Neuronal stem cell (in vitro differentiated cells): ENCODE results near the gene SNRNP48.

Experiments
- DNase-seq: peaks from one replicate; pipeline ENCODE4 v3.0.0-alpha.2; 2013; ENCODE audit warnings: low spot score
- H2AFZ ChIP-seq: one replicate; pipeline ENCODE4 v1.6.1; 2013; ENCODE audit warnings: mild to moderate bottlenecking, low read length, inconsistent platforms
- H2AK5ac ChIP-seq: 2 replicates; pipeline ENCODE4 v1.6.1; 2013; ENCODE audit warnings: low read depth, mild to moderate bottlenecking, inconsistent platforms, low read length, moderate library complexity, mixed read lengths
- H2BK120ac ChIP-seq: 2 replicates; pipeline ENCODE4 v1.6.1; 2013; ENCODE audit warnings: low read depth, mild to moderate bottlenecking, inconsistent platforms, low read length, moderate library complexity, mixed read lengths
- H2BK12ac ChIP-seq: one replicate; pipeline ENCODE4 v1.6.1; 2013; ENCODE audit warnings: low read length, inconsistent platforms
- H2BK15ac ChIP-seq: 2 replicates; pipeline ENCODE4 v1.6.1; 2013; ENCODE audit warnings: mild to moderate bottlenecking, low read length, inconsistent platforms, mixed read lengths
- H2BK5ac ChIP-seq: one replicate; pipeline ENCODE4 v1.6.1; 2013; ENCODE audit warnings: inconsistent platforms, mild to moderate bottlenecking, low read length, moderate library complexity
- H3K14ac ChIP-seq: one replicate; pipeline ENCODE4 v1.6.1; 2013; ENCODE audit warnings: low read length, inconsistent platforms
- H3K18ac ChIP-seq: 2 replicates; pipeline ENCODE4 v1.6.1; 2013; ENCODE audit warnings: low read length, inconsistent platforms
- H3K23ac ChIP-seq: 2 replicates; pipeline ENCODE4 v1.6.1; 2013; ENCODE audit warnings: low read depth, mild to moderate bottlenecking, mixed read lengths, low read length, inconsistent platforms; ENCODE audit not compliant: poor library complexity
- H3K27ac ChIP-seq: replicated peaks from 3 replicates; pipeline ENCODE4 v1.5.1; 2013; ENCODE audit warnings: low read length, inconsistent platforms
- H3K27me3 ChIP-seq, 3 experiments: 2 replicates each; pipeline ENCODE4 v1.6.1; 2013; ENCODE audit warnings: low read length in 3 of 3, mild to moderate bottlenecking in 2 of 3, inconsistent platforms in 1 of 3, low read depth in 1 of 3, mixed read lengths in 1 of 3, moderate library complexity in 1 of 3; ENCODE audit not compliant: control insufficient read depth in 3 of 3, insufficient read depth in 3 of 3
- H3K36me3 ChIP-seq, 2 donors: replicated peaks in 1 of 2; 2 replicates each; pipeline ENCODE4 v1.6.1; 2013; ENCODE audit warnings: low read length in 2 of 2; ENCODE audit not compliant: control insufficient read depth in 2 of 2, insufficient read depth in 2 of 2
- H3K4ac ChIP-seq: 2 replicates; pipeline ENCODE4 v1.6.1; 2013; ENCODE audit warnings: inconsistent platforms, mild to moderate bottlenecking, low read length, moderate library complexity
- H3K4me1 ChIP-seq, 2 donors: 1 replicate in 1 of 2; 2 replicates in 1 of 2; pipeline ENCODE4 v1.6.1; 2013; ENCODE audit warnings: low read length in 2 of 2, low read depth in 1 of 2; ENCODE audit not compliant: control insufficient read depth in 2 of 2, insufficient read depth in 1 of 2
- H3K4me2 ChIP-seq: one replicate; pipeline ENCODE4 v1.6.1; 2013; ENCODE audit warnings: mild to moderate bottlenecking, low read length, inconsistent platforms; ENCODE audit not compliant: insufficient read depth, poor library complexity, severe bottlenecking
- H3K4me3 ChIP-seq, 2 donors: 2 replicates each; pipeline ENCODE4 v1.5.1; 2013; ENCODE audit warnings: low read length in 2 of 2, mild to moderate bottlenecking in 2 of 2, inconsistent platforms in 1 of 2, moderate library complexity in 1 of 2
- H3K79me1 ChIP-seq: one replicate; pipeline ENCODE4 v1.6.1; 2013; ENCODE audit warnings: low read depth, mild to moderate bottlenecking, inconsistent platforms, low read length, moderate library complexity
- H3K9ac ChIP-seq: one replicate; pipeline ENCODE4 v1.6.1; 2013; ENCODE audit warnings: mild to moderate bottlenecking, low read depth, low read length, inconsistent platforms; ENCODE audit not compliant: poor library complexity
- H3K9me3 ChIP-seq, 2 donors: replicated peaks in 1 of 2; 2 replicates each; pipeline versions ENCODE3 to v1.6.1; 2013; ENCODE audit warnings: low read length in 2 of 2, mild to moderate bottlenecking in 2 of 2, inconsistent platforms in 1 of 2, low read depth in 1 of 2, mixed read lengths in 1 of 2, moderate library complexity in 1 of 2; ENCODE audit not compliant: control insufficient read depth in 2 of 2, insufficient read depth in 1 of 2
- H4K8ac ChIP-seq: one replicate; pipeline ENCODE4 v1.6.1; 2013; ENCODE audit warnings: low read depth, mild to moderate bottlenecking, inconsistent platforms, low read length, moderate library complexity
- H4K91ac ChIP-seq: one replicate; pipeline ENCODE4 v1.6.1; 2013; ENCODE audit warnings: low read length, low read depth, mild to moderate bottlenecking, inconsistent platforms; ENCODE audit not compliant: poor library complexity
- WGBS, 2 donors: extraction: QIAGEN DNeasy Blood & Tissue Kit; methylation state at CpG; one replicate each; pipeline ENCODE4 v1.1.7; 2013; ENCODE audit warnings: missing lambda C conversion rate in 2 of 2, mixed read lengths in 1 of 2; ENCODE audit not compliant: insufficient read length in 2 of 2, insufficient replicate concordance in 1 of 2; ENCODE audit errors: extremely low coverage in 2 of 2; 5-methylcytosine and 5-hydroxymethylcytosine counted together

SNRNP48 gene

DNA sequence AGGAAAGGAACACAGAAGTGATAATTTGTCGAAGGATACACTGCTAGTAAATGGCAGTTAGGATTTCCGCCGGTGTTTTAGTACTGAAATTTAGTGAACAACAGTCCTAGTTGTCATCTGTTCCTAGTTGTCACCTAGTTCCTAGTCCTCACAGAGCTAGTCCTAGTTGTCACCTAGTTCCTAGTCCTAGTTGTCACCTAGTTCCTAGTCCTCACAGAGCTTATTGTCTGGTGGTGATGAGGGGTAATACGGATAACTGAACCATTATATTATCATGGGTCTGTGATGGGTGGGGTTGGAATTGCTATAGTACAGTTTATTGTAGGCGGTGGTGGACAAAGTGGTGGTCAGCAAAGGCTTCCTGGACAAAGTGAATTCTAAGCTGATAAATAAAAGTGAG lies 1.8 kb downstream of the SNRNP48 start:
- no peak overlapping the region for H3K27ac ChIP-seq
- H2AFZ ChIP-seq, result no peak overlapping the region
- no peak overlapping the region for H3K4ac ChIP-seq
- WGBS, 2 donors, result no CpG with 5 or more reads among the region's 5 CpGs
- H3K14ac ChIP-seq, result no peak overlapping the region
- peaks cover 10 to 51% of the 10 kb centered on the region in 2 donors for H3K36me3 ChIP-seq
- no peak overlapping the region for H3K9ac ChIP-seq
- H2AK5ac ChIP-seq, result no peak overlapping the region
- H3K9me3 ChIP-seq, result peaks cover 0 to 7% of the 10 kb centered on the region in 2 donors
- no peak overlapping the region for H3K4me3 ChIP-seq
- H3K4me1 ChIP-seq, result peaks cover 2 to 4% of the 10 kb centered on the region in 2 donors
- H2BK5ac ChIP-seq, result no peak overlapping the region
- no peak overlapping the region for H4K8ac ChIP-seq
- DNase-seq, result no peak
- H2BK120ac ChIP-seq, result no peak overlapping the region
- H3K18ac ChIP-seq, result no peak overlapping the region
- no peak overlapping the region for H2BK15ac ChIP-seq
- H4K91ac ChIP-seq, result no peak overlapping the region
- peaks cover 0 to 11% (median 0%) of the 10 kb centered on the region in 3 experiments for H3K27me3 ChIP-seq
- H3K23ac ChIP-seq, result no peak overlapping the region
- H2BK12ac ChIP-seq, result no peak overlapping the region
- peaks cover 7% of the 10 kb centered on the region for H3K79me1 ChIP-seq
- H3K4me2 ChIP-seq, result no peak overlapping the region

DNA sequence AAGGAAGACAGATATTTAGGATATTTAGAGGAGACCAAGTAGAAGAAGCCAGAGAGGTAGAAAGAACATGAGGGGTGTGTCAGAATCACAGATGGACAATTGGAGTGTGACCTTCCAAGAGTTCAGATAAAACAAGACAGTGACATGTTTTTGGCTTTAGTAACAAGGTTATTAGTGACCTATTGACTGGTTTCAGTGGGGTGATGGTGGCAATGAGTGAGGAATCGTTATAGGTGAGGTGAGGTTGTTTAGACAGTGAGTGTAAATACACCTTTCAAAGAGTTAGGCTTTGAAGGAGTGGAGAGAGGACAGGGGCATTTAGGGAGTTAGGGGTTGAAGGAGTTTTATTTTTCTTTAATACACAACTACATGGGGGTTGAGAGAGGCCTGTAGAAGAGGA lies 3.2 kb downstream of the SNRNP48 start:
- Histone ChIP-seq H3K4ac (no peak overlapping the region), H4K8ac (no peak overlapping the region), H2BK15ac (no peak overlapping the region), H3K36me3 (peaks cover 10 to 65% of the 10 kb centered on the region in 2 donors), H2BK5ac (no peak overlapping the region), H2BK120ac (no peak overlapping the region), H3K27me3 (no peaks in the 10 kb centered on the region), H3K4me3 (no peak overlapping the region), H3K18ac (no peak overlapping the region), H2BK12ac (no peak overlapping the region), H2AFZ (no peak overlapping the region), H3K9ac (no peak overlapping the region), H3K79me1 (peaks cover 7% of the 10 kb centered on the region), H2AK5ac (no peak overlapping the region), H3K23ac (no peak overlapping the region), H3K14ac (no peak overlapping the region), H3K4me1 (peaks cover 2 to 4% of the 10 kb centered on the region in 2 donors), H3K9me3 (peaks cover 0 to 7% of the 10 kb centered on the region in 2 donors), H3K27ac (no peak overlapping the region), H3K4me2 (no peak overlapping the region), H4K91ac (no peak overlapping the region)
- DNase-seq, result no peak
- WGBS, 2 donors, result 100% methylated on average over 1 of the region's 1 CpG; no CpG with 5 or more reads in 1 of the 2 donors

DNA sequence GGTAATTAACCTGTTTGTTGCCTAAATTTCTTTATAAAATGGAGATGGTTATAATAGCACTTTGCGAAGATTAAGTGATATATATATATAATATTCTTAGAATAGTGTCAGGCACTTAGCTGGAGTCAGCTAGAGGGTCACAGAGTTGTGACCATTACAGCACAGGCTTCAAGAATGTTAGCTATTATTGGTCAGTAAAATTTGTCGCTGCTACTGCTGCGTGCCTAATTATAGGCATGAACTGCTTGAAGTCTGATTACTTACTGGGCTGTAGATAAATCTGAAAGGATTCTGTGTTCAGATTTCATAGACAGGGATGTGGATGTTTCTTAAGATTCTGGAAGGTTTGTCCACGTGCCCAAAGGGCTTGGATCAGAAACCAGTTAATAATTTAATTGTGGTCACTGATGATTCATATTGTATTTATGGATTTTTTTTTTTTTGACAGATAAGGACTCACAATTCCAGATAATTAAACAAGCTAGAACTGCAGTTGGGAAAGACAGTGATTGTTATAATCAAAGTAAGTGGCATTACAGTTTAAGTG lies 4.7 kb downstream of the SNRNP48 start:
- Histone ChIP-seq H2AK5ac (no peak overlapping the region), H2BK12ac (no peak overlapping the region), H3K9me3 (peaks cover 0 to 7% of the 10 kb centered on the region in 2 donors), H3K36me3 (peaks cover 10 to 79% of the 10 kb centered on the region in 2 donors), H4K8ac (no peak overlapping the region), H3K27ac (no peak overlapping the region), H2AFZ (no peak overlapping the region), H2BK15ac (no peak overlapping the region), H3K18ac (no peak overlapping the region), H3K4me2 (no peak overlapping the region), H3K14ac (no peak overlapping the region), H2BK120ac (no peak overlapping the region), H3K4me1 (peaks cover 2 to 4% of the 10 kb centered on the region in 2 donors), H3K27me3 (no peaks in the 10 kb centered on the region), H3K79me1 (peaks cover 7% of the 10 kb centered on the region), H3K4ac (no peak overlapping the region), H4K91ac (no peak overlapping the region), H3K23ac (no peak overlapping the region), H3K9ac (no peak overlapping the region), H2BK5ac (no peak overlapping the region), H3K4me3 (no peak overlapping the region)
- no peak for DNase-seq
- WGBS, 2 donors, result no CpG with 5 or more reads among the region's 4 CpGs

DNA sequence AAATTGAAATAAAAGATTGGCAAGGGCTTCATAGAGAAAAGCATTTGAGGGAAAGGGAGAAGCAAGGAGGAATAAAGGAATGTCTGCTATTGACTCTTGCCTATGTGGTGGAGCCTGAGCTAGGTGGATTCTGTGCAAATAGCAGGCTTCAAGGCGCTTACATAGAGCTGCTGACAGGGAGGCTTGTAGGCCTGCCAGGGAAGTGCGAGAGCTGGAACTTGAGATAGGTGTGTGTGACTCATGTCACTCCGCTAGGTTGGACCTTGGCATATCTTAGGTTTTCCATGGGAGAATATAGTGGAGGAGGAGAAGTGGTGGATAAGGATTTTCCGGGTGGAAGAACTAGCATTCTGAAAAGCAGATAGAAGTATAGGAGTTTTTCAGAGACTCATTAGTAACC lies 14.0 kb downstream of the SNRNP48 start:
- Histone ChIP-seq H3K27ac (no peak overlapping the region), H4K8ac (no peak overlapping the region), H3K4ac (no peak overlapping the region), H3K79me1 (no peaks in the 10 kb centered on the region), H3K4me1 (no peaks in the 10 kb centered on the region), H3K4me3 (no peak overlapping the region), H3K27me3 (peaks cover 0 to 1% (median 0%) of the 10 kb centered on the region in 3 experiments), H3K9ac (no peak overlapping the region), H2BK15ac (no peak overlapping the region), H3K18ac (no peak overlapping the region), H3K23ac (no peak overlapping the region), H3K4me2 (no peak overlapping the region), H3K14ac (no peak overlapping the region), H2BK120ac (no peak overlapping the region), H2BK5ac (no peak overlapping the region), H2AK5ac (no peak overlapping the region), H2BK12ac (no peak overlapping the region), H4K91ac (no peak overlapping the region), H2AFZ (no peak overlapping the region), H3K36me3 (peaks cover 21 to 99% of the 10 kb centered on the region in 2 donors), H3K9me3 (no peaks in the 10 kb centered on the region)
- no peak for DNase-seq
- WGBS, 2 donors, result 100% methylated on average over 1 of the region's 4 CpGs; no CpG with 5 or more reads in 1 of the 2 donors
